PC-9 (cell line): ENCODE results near the gene CLUH.

Experiments used
- EZH2 ChIP-seq: fragments of 200-600 bp; sonication (generic); IDR thresholded peaks from 2 replicates; pipeline ENCODE4 v1.8.0; 2017; ENCODE audit warnings: antibody characterized with exemption, low read depth
- TF ChIP-seq, protein P1 (sequence below): fragments of 200-600 bp; sonication (generic); conservative IDR thresholded peaks from 2 replicates; pipeline ENCODE4 v1.6.1; 2017; ENCODE audit warnings: mixed run types, antibody characterized with exemption, mild to moderate bottlenecking, moderate library complexity

DNA sequence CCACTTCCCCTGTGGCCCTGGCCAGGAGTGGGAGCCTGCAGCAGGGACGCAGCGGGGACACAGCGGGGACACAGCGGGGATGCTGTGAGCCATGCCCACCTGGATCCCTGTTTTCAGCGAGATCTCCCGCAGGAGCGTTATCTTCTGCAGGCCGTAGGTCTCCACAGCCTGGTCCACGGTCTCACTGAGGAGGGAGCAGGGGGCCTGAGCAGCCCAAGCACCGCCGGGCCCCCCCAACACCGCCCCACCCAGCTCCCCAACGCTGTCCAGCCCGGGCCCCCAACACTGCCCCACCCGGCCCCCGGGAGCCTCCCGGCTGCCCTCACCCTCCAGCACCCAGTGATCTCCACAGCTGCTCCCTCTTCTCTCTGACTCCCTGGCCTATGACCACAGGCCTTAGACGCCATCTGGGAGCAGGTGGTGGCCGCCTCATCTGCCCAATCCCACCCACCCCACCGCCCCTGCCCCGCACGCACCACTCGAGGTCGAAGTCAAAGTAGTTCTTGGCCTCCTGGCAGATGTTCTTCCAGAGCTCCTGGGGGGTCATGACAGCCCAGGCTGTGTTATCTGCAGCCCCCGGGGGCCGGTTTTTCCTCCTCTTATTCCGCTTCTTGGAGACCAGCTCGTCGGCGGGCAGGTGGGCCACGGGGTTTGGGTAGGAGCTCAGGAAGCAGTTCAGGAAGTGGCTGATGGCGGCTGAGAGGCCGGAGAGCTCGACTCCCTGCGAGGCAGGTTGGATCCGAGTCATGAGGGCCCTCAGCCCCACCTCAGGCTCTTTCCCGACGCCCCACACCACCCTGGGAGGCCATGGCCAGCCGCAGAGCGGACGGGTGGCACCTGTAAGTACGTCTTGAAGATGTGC, 17.0 kb downstream of the CLUH start:
- TF ChIP-seq, protein P1, sequence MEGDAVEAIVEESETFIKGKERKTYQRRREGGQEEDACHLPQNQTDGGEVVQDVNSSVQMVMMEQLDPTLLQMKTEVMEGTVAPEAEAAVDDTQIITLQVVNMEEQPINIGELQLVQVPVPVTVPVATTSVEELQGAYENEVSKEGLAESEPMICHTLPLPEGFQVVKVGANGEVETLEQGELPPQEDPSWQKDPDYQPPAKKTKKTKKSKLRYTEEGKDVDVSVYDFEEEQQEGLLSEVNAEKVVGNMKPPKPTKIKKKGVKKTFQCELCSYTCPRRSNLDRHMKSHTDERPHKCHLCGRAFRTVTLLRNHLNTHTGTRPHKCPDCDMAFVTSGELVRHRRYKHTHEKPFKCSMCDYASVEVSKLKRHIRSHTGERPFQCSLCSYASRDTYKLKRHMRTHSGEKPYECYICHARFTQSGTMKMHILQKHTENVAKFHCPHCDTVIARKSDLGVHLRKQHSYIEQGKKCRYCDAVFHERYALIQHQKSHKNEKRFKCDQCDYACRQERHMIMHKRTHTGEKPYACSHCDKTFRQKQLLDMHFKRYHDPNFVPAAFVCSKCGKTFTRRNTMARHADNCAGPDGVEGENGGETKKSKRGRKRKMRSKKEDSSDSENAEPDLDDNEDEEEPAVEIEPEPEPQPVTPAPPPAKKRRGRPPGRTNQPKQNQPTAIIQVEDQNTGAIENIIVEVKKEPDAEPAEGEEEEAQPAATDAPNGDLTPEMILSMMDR: no peak
- TF ChIP-seq EZH2: no peak
